B cell (primary cell): ENCODE measurements around the gene UHRF1. TPM values are rescaled to one million over a fixed set of nuclear protein-coding genes. Genes with fewer than 3 reads are reported as not detected.

Experiments used
- ATAC-seq: fragments of 200-7000 bp; cut with Tn5 transposase; one replicate; pipeline ENCODE4 v1.10.0; 2021; ENCODE audit warnings: low read depth, mild to moderate bottlenecking, moderate number of reproducible peaks, moderate library complexity
- CTCF ChIA-PET: fragments of 350-600 bp; sonication (Branson Sonifier 250); formaldehyde crosslinking; loops from one replicate; lab custom pipeline; 2021; ENCODE audit warnings: antibody characterized with exemption, inconsistent platforms; lab: Charles Lee
- POLR2A ChIA-PET: fragments of 350-600 bp; sonication (Branson Sonifier 250); formaldehyde crosslinking; loops from one replicate; lab custom pipeline; 2021; ENCODE audit warnings: antibody characterized with exemption; lab: Charles Lee
- DNase-seq: peaks from one replicate; pipeline ENCODE4 v3.0.0; 2013
- H2AFZ ChIP-seq: 2 replicates; pipeline ENCODE4 v1.6.1; 2012; ENCODE audit warnings: mild to moderate bottlenecking, low read depth, low read length; ENCODE audit not compliant: insufficient read depth, poor library complexity, severe bottlenecking
- H3K27ac ChIP-seq, 2 donors: 1 replicate in 1 of 2; 2 replicates in 1 of 2; pipeline ENCODE4 v1.5.1; 2012 to 2013; ENCODE audit warnings: low read length in 2 of 2, mild to moderate bottlenecking in 2 of 2, moderate library complexity in 1 of 2
- H3K27me3 ChIP-seq, 4 experiments: fragments of 200-600 bp in 1 of 4; sonication (generic) in 1 of 4; replicated peaks in 1 of 4; 1 replicate in 2 of 4; 2 replicates in 2 of 4; pipeline versions ENCODE4 v1.6.1 to v1.7.0; 2013 to 2016; ENCODE audit warnings: low read length in 3 of 4, mild to moderate bottlenecking in 2 of 4, mixed read lengths in 1 of 4, moderate library complexity in 1 of 4; ENCODE audit not compliant: insufficient read depth in 4 of 4, control insufficient read depth in 3 of 4; ENCODE audit errors: control extremely low read depth in 1 of 4
- H3K36me3 ChIP-seq, 2 experiments: replicated peaks in 1 of 2; 1 replicate in 1 of 2; 2 replicates in 1 of 2; pipeline versions ENCODE4 v1.6.1 to v1.7.1; 2013; ENCODE audit warnings: low read length in 1 of 2; ENCODE audit not compliant: insufficient read depth in 2 of 2, control insufficient read depth in 1 of 2; ENCODE audit errors: control extremely low read depth in 1 of 2, extremely low read depth in 1 of 2
- H3K4me1 ChIP-seq, 2 donors: fragments of 200-600 bp in 1 of 2; sonication (generic) in 1 of 2; 1 replicate in 1 of 2; 2 replicates in 1 of 2; pipeline versions ENCODE4 v1.5.1 to v1.6.1; 2013 to 2017; ENCODE audit warnings: low read length in 2 of 2; ENCODE audit not compliant: control insufficient read depth in 2 of 2, insufficient read depth in 2 of 2
- H3K4me2 ChIP-seq: replicated peaks from 2 replicates; pipeline ENCODE3; 2012; ENCODE audit warnings: mild to moderate bottlenecking, low read depth, low read length; ENCODE audit not compliant: poor library complexity, severe bottlenecking
- H3K4me3 ChIP-seq, 5 experiments: fragments of 200-600 bp in 1 of 5; sonication (generic) in 1 of 5; 1 replicate in 3 of 5; 2 replicates in 2 of 5; pipeline versions ENCODE4 v1.5.1 to v1.7.0; 2011 to 2016; ENCODE audit warnings: low read length in 4 of 5, mild to moderate bottlenecking in 4 of 5, low read depth in 2 of 5, control low read depth in 1 of 5, moderate library complexity in 1 of 5; ENCODE audit not compliant: insufficient read depth in 1 of 5; ENCODE audit errors: control extremely low read depth in 1 of 5, extremely low read depth in 1 of 5
- H3K79me2 ChIP-seq: fragments of 200-600 bp; sonication (generic); one replicate; pipeline ENCODE4 v1.6.0; 2016; ENCODE audit warnings: low read length; ENCODE audit not compliant: control insufficient read depth, insufficient read depth
- H3K9ac ChIP-seq: fragments of 200-600 bp; sonication (generic); 2 replicates; pipeline ENCODE4 v1.6.1; 2017; ENCODE audit warnings: mild to moderate bottlenecking, low read length, moderate library complexity
- H3K9me3 ChIP-seq, 3 donors: one replicate each; pipeline versions ENCODE4 v1.6.1 to v1.7.1; 2013; ENCODE audit warnings: low read length in 2 of 3; ENCODE audit not compliant: control insufficient read depth in 2 of 3, insufficient read depth in 1 of 3; ENCODE audit errors: control extremely low read depth in 1 of 3
- H4K20me1 ChIP-seq: 2 replicates; pipeline ENCODE4 v1.6.0; 2012; ENCODE audit warnings: mild to moderate bottlenecking, low read length; ENCODE audit not compliant: insufficient read depth, control insufficient read depth, poor library complexity, severe bottlenecking
- H3K27ac Mint-ChIP-seq: one replicate; pipeline ENCODE4 v1.8.0; 2021; ENCODE audit warnings: mixed read lengths
- H3K27me3 Mint-ChIP-seq: one replicate; pipeline ENCODE4 v1.8.0; 2021; ENCODE audit warnings: mixed read lengths
- H3K4me1 Mint-ChIP-seq: one replicate; pipeline ENCODE4 v1.8.0; 2021; ENCODE audit warnings: mixed read lengths
- H3K4me3 Mint-ChIP-seq: one replicate; pipeline ENCODE4 v1.8.0; 2021; ENCODE audit warnings: mixed read lengths
- H3K9me3 Mint-ChIP-seq: one replicate; pipeline ENCODE4 v1.8.0; 2022; ENCODE audit warnings: mixed read lengths; ENCODE audit not compliant: insufficient read depth
- CTCF ChIP-seq: fragments of 200-600 bp; IDR thresholded peaks from one replicate; pipeline ENCODE4 v1.8.0; 2022; ENCODE audit warnings: antibody characterized with exemption, mild to moderate bottlenecking
- EZH2 ChIP-seq: IDR thresholded peaks from 2 replicates; pipeline ENCODE4 v1.6.1; 2012; ENCODE audit warnings: borderline replicate concordance, low read depth, mild to moderate bottlenecking, moderate library complexity, low read length; ENCODE audit not compliant: insufficient read depth, poor library complexity, severe bottlenecking
- WGBS: methylation state at CpG from one replicate; pipeline ENCODE4 v1.1.5; 2013; ENCODE audit warnings: missing lambda C conversion rate; ENCODE audit not compliant: insufficient coverage; 5-methylcytosine and 5-hydroxymethylcytosine counted together
- intact Hi-C: fragments of 100-400 bp; cut with micrococcal nuclease; formaldehyde crosslinking; loops from one replicate; pipeline ENCODE4 v1.10.0; 2022
- polyA plus RNA-seq: library from polyadenylated mRNA; depleted of rRNA; stranded (reverse); fragments of >200 nt; gene quantifications from 2 replicates; pipeline ENCODE4 v1.2.3, GENCODE V29; 2012
- total RNA-seq, 2 donors: library from RNA; stranded (reverse); fragments of 120-200 nt in 1 of 2; gene quantifications; 1 replicate in 1 of 2; 2 replicates in 1 of 2; pipeline versions ENCODE4 v1.2.3 to v1.2.4, GENCODE V29; 2013 to 2022

Gene UHRF1
- total and polyA plus RNA-seq, 2 donors (not counting 1 experiment from before 2014, with no cell fraction given): 0.32 to 0.55 TPM

GRCh38 chr19:4985551-4985991 is 76.3 kb downstream of the UHRF1 start:
- H3K9me3 ChIP-seq: no peaks in the 10 kb centered on the region
- H3K9ac ChIP-seq: no peak overlapping the region
- H3K4me3 ChIP-seq: no peak overlapping the region
- Mint-ChIP-seq H3K9me3 (no peaks in the 10 kb centered on the region), H3K4me3 (no peak overlapping the region), H3K27me3 (no peaks in the 10 kb centered on the region), H3K27ac (no peak overlapping the region), H3K4me1 (peaks cover 31% of the 10 kb centered on the region)
- DNase-seq (no peak), ATAC-seq (no peak)
- 94% methylated on average over 22 of the region's 22 CpGs for WGBS
- H3K27ac ChIP-seq: no peak overlapping the region
- H3K4me1 ChIP-seq: peaks cover 8 to 12% of the 10 kb centered on the region in 2 donors
- POLR2A ChIA-PET: no interaction called here
- H3K36me3 ChIP-seq: no peaks in the 10 kb centered on the region
- no peak overlapping the region for H2AFZ ChIP-seq
- intact Hi-C loops: no loop called here
- no peaks in the 10 kb centered on the region for H3K27me3 ChIP-seq
- CTCF ChIA-PET: no interaction called here
- peaks cover 91% of the 10 kb centered on the region for H3K79me2 ChIP-seq
- TF ChIP-seq CTCF: no peak
- no peak for TF ChIP-seq EZH2
- H4K20me1 ChIP-seq: peaks cover 94% of the 10 kb centered on the region
- no peak overlapping the region for H3K4me2 ChIP-seq

GRCh38 chr19:4986056-4986455 is 76.8 kb downstream of the UHRF1 start:
- Mint-ChIP-seq H3K4me3 (no peak overlapping the region), H3K9me3 (no peaks in the 10 kb centered on the region), H3K27me3 (no peaks in the 10 kb centered on the region), H3K27ac (no peak overlapping the region), H3K4me1 (peaks cover 27% of the 10 kb centered on the region)
- DNase-seq (no peak), ATAC-seq (no peak)
- H3K4me1 ChIP-seq: peaks cover 7% of the 10 kb centered on the region in 2 donors
- H3K36me3 ChIP-seq: no peaks in the 10 kb centered on the region
- H3K4me3 ChIP-seq: no peak overlapping the region
- H3K9ac ChIP-seq: no peak overlapping the region
- TF ChIP-seq EZH2: no peak
- no peak for TF ChIP-seq CTCF
- H3K4me2 ChIP-seq: no peak overlapping the region
- CTCF ChIA-PET: no interaction called here
- POLR2A ChIA-PET: no interaction called here
- intact Hi-C loops: no loop called here
- H3K9me3 ChIP-seq: peaks cover 0 to 3% (median 0%) of the 10 kb centered on the region in 3 donors
- peaks cover 90% of the 10 kb centered on the region for H3K79me2 ChIP-seq
- H3K27ac ChIP-seq: no peak overlapping the region
- H3K27me3 ChIP-seq: no peaks in the 10 kb centered on the region
- H2AFZ ChIP-seq: no peak overlapping the region
- 95% methylated on average over 19 of the region's 19 CpGs for WGBS
- peaks cover 92% of the 10 kb centered on the region for H4K20me1 ChIP-seq
